ENCODE data around the gene ANKIB1. TPM values are rescaled to one million over a fixed set of nuclear protein-coding genes. Genes with fewer than 3 reads are reported as not detected.
"Not testable (repeated sequence)": the region's sequence is repeated elsewhere in the genome, so short reads cannot be mapped to it uniquely, and the experiment has no call there.

The ANKIB1 gene
- total RNA-seq, 2 donors from 2014 or later, result 38.9 to 41.5 TPM

- Histone ChIP-seq H3K4me3 (no peak overlapping the region), H3K4me1 (no peaks in the 10 kb centered on the region), H3K9ac (ENCODE audit: low read depth in 2 of 2, low read length in 2 of 2) (no peak overlapping the region), H3K36me3 (no peaks in the 10 kb centered on the region), H3K27me3 (no peaks in the 10 kb centered on the region), H3K27ac (no peak overlapping the region), H3K9me3 (no peaks in the 10 kb centered on the region)
- DNase-seq, result no peak
- TF ChIP-seq, protein P1, sequence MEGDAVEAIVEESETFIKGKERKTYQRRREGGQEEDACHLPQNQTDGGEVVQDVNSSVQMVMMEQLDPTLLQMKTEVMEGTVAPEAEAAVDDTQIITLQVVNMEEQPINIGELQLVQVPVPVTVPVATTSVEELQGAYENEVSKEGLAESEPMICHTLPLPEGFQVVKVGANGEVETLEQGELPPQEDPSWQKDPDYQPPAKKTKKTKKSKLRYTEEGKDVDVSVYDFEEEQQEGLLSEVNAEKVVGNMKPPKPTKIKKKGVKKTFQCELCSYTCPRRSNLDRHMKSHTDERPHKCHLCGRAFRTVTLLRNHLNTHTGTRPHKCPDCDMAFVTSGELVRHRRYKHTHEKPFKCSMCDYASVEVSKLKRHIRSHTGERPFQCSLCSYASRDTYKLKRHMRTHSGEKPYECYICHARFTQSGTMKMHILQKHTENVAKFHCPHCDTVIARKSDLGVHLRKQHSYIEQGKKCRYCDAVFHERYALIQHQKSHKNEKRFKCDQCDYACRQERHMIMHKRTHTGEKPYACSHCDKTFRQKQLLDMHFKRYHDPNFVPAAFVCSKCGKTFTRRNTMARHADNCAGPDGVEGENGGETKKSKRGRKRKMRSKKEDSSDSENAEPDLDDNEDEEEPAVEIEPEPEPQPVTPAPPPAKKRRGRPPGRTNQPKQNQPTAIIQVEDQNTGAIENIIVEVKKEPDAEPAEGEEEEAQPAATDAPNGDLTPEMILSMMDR (IDR thresholded peaks at IDR 0.05), result no peak
- intact Hi-C loops (cut with DNase I), result no loop called here
Observed at GRCh38 chr7:92400013-92400412, 154.2 kb downstream of the ANKIB1 start.

GRCh38 chr7:92402920-92403759 lies 157.4 kb downstream of the ANKIB1 start:
- no peaks in the 10 kb centered on the region for H3K36me3 ChIP-seq
- no peak overlapping the region for H3K9ac ChIP-seq (ENCODE audit: low read depth in 2 of 2, low read length in 2 of 2)
- intact Hi-C loops (cut with DNase I), result no loop called here
- DNase-seq, result no peak
- no peaks in the 10 kb centered on the region for H3K4me1 ChIP-seq
- no peak overlapping the region for H3K4me3 ChIP-seq
- H3K9me3 ChIP-seq, result no peaks in the 10 kb centered on the region
- H3K27me3 ChIP-seq, result no peaks in the 10 kb centered on the region
- TF ChIP-seq, protein P1 (IDR thresholded peaks at IDR 0.05), result no peak
- H3K27ac ChIP-seq, result no peak overlapping the region

DNA sequence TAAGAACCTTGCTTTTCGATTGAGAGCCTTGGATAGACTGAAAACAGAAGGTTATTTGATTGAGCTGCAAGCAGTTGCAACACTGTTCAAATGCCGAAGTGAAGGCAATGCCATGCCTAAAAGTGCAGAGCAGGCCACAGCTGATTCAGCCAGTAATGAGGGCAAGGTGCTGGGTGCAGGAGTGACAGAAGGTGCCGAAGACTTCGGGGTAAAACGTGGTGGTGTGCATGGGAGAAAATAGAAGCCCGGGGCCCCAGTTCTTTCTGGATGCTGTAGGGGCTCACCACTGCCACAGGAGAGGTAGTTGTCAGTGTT lies 157.9 kb downstream of the ANKIB1 start:
- Histone ChIP-seq H3K27me3 (no peaks in the 10 kb centered on the region), H3K9ac (ENCODE audit: low read depth in 2 of 2, low read length in 2 of 2) (no peak overlapping the region), H3K27ac (no peak overlapping the region), H3K9me3 (no peaks in the 10 kb centered on the region), H3K4me3 (no peak overlapping the region), H3K4me1 (no peaks in the 10 kb centered on the region), H3K36me3 (no peaks in the 10 kb centered on the region)
- intact Hi-C loops (cut with DNase I), result no loop called here
- TF ChIP-seq, protein P1 (IDR thresholded peaks at IDR 0.05), result no peak
- DNase-seq, result no peak

GRCh38 chr7:92404170-92404614 lies 158.4 kb downstream of the ANKIB1 start:
- no peak for DNase-seq
- intact Hi-C loops (cut with DNase I), result no loop called here
- Histone ChIP-seq H3K27ac (no peak overlapping the region), H3K36me3 (no peaks in the 10 kb centered on the region), H3K27me3 (no peaks in the 10 kb centered on the region), H3K9ac (ENCODE audit: low read depth in 2 of 2, low read length in 2 of 2) (no peak overlapping the region), H3K9me3 (no peaks in the 10 kb centered on the region), H3K4me3 (no peak overlapping the region), H3K4me1 (no peaks in the 10 kb centered on the region)
- TF ChIP-seq, protein P1 (IDR thresholded peaks at IDR 0.05), result no peak

DNA sequence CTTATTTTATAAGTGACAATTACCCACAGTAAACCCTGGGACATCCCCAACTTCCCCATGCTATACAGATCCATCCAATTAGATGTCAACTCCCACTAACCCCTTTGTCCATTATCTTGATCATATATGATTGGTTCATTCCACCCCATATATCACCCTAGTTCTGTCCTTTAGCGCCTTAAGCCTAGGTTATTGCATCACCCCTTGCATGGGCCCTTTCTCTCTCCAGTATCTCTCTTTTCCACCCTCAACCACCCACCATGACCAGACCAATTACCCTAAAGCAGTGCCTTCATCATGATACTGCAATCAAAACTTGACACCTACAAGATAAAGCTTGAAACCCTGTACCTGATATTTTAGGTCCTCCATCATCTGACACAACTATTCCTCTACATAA lies 163.6 kb downstream of the ANKIB1 start:
- Histone ChIP-seq H3K9me3 (no peaks in the 10 kb centered on the region), H3K4me3 (no peak overlapping the region), H3K27me3 (no peaks in the 10 kb centered on the region), H3K4me1 (no peaks in the 10 kb centered on the region), H3K27ac (no peak overlapping the region), H3K9ac (ENCODE audit: low read depth in 2 of 2, low read length in 2 of 2) (no peak overlapping the region), H3K36me3 (no peaks in the 10 kb centered on the region)
- TF ChIP-seq, protein P1 (IDR thresholded peaks at IDR 0.05), result no peak
- DNase-seq, result no peak
- intact Hi-C loops (cut with DNase I), result no loop called here

- H3K27me3 ChIP-seq; H3K9ac ChIP-seq (ENCODE audit: low read depth in 2 of 2, low read length in 2 of 2); H3K4me3 ChIP-seq; intact Hi-C loops (cut with DNase I); DNase-seq; H3K4me1 ChIP-seq; H3K36me3 ChIP-seq; H3K27ac ChIP-seq; H3K9me3 ChIP-seq: not testable (repeated sequence)
Observed at GRCh38 chr7:92410162-92410561, 164.4 kb downstream of the ANKIB1 start.

Measured in colonic mucosa (tissue), 4 donors.